RWPE1 (cell line): ENCODE results near the gene PLPP1.

Experiments
- CTCF ChIA-PET: fragments of 350-600 bp; sonication (Branson Sonifier 250); formaldehyde crosslinking; extraction: SDS; loops from one replicate; lab custom pipeline; 2021; lab: Yijun Ruan, JAX
- POLR2A ChIA-PET: fragments of 400-600 bp; formaldehyde crosslinking; extraction: SDS; loops from one replicate; lab custom pipeline; 2020; ENCODE audit warnings: antibody characterized with exemption; ENCODE audit not compliant: low non-redundant PET; lab: Yijun Ruan, JAX
- DNase-seq: peaks from one replicate; pipeline ENCODE4 v3.0.0; 2012; ENCODE audit warnings: low spot score
- H3K27ac ChIP-seq: fragments of 450-650 bp; 2 replicates; pipeline ENCODE4 v1.5.1; 2017
- TF ChIP-seq, protein P1 (sequence below): fragments of 450-650 bp; conservative IDR thresholded peaks from 2 replicates; pipeline ENCODE4 v1.5.1; 2017; ENCODE audit warnings: low read depth, mild to moderate bottlenecking

The PLPP1 gene

DNA sequence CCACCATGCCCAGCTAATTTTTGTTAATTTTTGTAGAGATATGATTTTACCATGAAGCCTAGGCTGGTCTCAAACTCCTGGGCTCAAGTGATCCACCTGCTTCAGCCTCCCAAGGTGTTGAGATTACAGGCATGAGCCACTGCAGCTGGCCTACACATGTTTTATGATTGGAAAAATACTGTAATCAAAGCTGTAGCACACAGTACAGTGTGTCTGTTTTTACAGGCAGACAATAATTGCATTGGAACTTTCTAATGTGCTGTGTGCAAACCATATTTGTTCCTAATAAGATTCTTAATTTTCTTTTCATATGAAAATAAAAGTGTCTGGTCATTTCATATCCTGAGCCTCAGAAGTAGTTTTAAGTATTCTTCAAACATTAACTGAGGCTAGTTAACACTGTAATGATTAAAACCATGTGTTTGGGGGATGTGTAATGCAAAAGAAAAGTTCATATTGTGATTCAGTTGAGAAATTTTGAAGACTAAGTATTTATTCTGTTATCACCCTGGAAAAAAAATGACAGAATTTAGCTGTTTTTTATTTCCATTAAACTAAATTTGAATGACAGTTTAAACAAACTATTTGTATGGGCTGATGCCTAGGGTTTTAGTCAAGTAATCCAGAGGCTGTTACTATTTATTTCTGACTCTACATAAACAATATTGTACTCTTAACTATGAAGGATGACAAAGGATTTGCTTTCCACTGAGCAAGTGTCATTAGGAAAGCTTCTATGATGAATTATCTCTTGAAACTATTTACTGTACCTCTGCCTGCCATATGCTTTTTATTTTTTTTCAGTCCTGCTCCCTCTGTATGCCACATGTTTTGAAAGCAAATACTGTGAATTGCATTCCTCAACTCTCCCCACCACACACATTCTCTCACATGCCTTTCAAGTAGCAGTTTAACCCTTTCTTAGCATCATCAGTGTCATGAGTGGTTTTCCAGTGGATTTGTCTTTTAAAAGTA lies 115.5 kb downstream of the PLPP1 start:
- TF ChIP-seq, protein P1, sequence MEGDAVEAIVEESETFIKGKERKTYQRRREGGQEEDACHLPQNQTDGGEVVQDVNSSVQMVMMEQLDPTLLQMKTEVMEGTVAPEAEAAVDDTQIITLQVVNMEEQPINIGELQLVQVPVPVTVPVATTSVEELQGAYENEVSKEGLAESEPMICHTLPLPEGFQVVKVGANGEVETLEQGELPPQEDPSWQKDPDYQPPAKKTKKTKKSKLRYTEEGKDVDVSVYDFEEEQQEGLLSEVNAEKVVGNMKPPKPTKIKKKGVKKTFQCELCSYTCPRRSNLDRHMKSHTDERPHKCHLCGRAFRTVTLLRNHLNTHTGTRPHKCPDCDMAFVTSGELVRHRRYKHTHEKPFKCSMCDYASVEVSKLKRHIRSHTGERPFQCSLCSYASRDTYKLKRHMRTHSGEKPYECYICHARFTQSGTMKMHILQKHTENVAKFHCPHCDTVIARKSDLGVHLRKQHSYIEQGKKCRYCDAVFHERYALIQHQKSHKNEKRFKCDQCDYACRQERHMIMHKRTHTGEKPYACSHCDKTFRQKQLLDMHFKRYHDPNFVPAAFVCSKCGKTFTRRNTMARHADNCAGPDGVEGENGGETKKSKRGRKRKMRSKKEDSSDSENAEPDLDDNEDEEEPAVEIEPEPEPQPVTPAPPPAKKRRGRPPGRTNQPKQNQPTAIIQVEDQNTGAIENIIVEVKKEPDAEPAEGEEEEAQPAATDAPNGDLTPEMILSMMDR, result no peak
- CTCF ChIA-PET, result interaction anchor here (0.5 to 1.2 kb wide), 3 partner anchors 9 to 272 kb away, joined by 3 to 7 read pairs (median 3); no protein-coding TSS in a partner anchor
- POLR2A ChIA-PET, result no interaction called here
- DNase-seq, result no peak
- H3K27ac ChIP-seq, result no peak overlapping the region

DNA sequence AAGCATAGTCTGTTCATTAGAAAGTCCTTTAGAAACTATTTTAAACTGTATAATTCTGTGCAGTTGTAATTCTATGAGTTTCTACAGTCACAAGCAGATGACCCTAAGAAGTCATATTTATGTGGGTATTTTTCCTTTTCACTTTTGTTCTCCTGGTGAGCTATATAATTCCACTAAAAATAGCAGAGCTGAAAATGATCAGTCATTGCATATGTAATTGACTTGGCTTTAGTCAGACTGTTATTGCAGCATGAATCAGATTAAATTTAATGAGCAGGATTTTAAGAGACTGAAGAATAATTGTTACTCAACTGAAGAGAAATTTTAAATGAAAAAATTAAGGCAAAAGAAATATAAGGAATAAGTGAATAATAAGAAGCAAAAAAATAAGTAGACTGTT lies 118.5 kb downstream of the PLPP1 start:
- ChIA-PET CTCF (interaction anchor here (0.7 kb wide), 1 partner anchor 30 kb away, joined by 4 read pairs; no protein-coding TSS in a partner anchor), POLR2A (no interaction called here)
- TF ChIP-seq, protein P1, result no peak
- no peak for DNase-seq
- no peak overlapping the region for H3K27ac ChIP-seq

DNA sequence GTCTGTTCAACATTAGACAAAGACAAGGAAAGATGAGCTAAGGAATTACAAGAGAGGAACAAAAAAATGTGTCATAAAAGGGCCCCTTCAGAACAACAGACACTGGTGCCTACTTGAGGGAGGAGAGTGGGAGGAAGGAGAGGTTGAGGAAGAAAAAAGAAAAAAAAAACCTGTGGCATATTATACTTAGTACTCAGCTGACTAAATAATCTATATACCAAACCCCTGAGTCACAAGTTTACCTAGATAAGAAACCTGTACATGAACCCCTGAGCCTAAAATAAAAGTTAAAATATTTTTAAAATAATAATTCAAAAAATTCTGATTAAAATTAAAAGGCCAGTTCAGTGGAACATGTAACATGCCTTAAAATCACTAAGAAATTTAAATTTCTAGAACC lies 119.7 kb downstream of the PLPP1 start:
- TF ChIP-seq, protein P1, result no peak
- DNase-seq, result no peak
- H3K27ac ChIP-seq, result no peak overlapping the region
- ChIA-PET CTCF (interaction anchor here (0.7 kb wide), 1 partner anchor 221 kb away, joined by 3 read pairs; no protein-coding TSS in a partner anchor), POLR2A (no interaction called here)

DNA sequence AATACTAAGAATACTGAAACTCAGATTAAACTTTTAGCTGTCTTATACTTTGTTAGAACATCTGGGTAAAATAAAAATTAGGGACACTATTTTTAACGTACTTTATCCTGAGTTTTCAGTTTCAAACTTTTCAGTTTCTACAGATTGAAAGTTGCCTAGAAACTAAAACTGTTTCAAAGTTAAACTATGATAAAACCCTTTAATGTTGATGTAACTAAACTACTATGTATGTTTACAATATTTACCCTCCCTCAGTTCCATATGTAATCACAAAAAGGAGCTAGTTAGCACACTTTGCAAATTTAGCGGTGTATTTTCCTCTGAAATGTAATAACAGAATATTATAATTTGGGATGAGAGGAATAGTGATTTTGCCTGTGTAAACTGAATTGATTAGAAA lies 121.1 kb downstream of the PLPP1 start:
- no peak for DNase-seq
- ChIA-PET POLR2A (no interaction called here), CTCF (interaction anchor here (0.6 to 1.7 kb wide), 3 partner anchors 12 to 278 kb away, joined by 4 to 5 read pairs (median 4); no protein-coding TSS in a partner anchor)
- TF ChIP-seq, protein P1, result no peak
- H3K27ac ChIP-seq, result no peak overlapping the region

DNA sequence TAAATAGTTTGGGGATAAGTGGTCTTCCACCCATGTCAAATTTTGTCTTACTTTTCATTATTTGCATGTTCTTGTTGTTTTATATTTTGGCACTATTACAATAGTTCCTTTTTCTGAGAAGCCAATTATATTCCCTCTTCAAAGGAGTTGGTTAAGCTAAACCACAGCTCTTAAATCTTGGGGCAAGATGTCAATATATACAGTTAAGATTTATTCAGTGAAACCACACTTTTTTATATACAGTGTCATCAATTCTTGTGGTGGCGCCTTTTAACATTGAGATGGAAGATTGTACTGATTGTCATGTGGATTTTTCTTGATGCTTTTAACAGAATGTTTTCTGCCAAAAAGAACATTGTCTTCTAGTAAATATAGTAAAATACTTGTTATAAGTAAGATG lies 122.9 kb downstream of the PLPP1 start:
- ChIA-PET POLR2A (no interaction called here), CTCF (interaction anchor here (0.6 kb wide), 1 partner anchor 280 kb away, joined by 3 read pairs; no protein-coding TSS in a partner anchor)
- DNase-seq, result no peak
- no peak overlapping the region for H3K27ac ChIP-seq
- TF ChIP-seq, protein P1, result no peak

DNA sequence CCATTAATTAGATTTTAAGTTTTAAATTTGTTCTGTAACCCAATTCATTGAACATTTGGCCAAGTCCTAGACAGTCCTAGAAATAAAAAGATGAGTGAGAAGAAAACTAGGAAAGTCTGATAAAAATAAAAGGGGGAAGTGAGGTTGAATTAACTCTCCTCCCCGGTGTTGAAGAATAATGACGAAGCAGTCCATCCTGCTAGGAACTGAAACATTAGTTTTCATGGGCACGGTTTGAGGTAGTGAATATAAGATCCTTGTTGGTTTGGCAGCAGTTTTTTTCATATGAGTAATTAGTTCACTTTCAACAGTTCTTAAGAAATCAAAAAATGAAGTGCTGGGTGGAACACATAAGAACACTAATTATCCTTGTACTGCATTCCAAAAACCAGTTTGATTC lies 123.9 kb downstream of the PLPP1 start:
- CTCF ChIA-PET, result interaction anchor here (0.6 kb wide), 1 partner anchor 8 kb away, joined by 3 read pairs; no protein-coding TSS in a partner anchor
- TF ChIP-seq, protein P1, result no peak
- POLR2A ChIA-PET, result no interaction called here
- DNase-seq, result no peak
- H3K27ac ChIP-seq, result no peak overlapping the region
